ENCODE measurements around the gene ZFAND3.

DNA sequence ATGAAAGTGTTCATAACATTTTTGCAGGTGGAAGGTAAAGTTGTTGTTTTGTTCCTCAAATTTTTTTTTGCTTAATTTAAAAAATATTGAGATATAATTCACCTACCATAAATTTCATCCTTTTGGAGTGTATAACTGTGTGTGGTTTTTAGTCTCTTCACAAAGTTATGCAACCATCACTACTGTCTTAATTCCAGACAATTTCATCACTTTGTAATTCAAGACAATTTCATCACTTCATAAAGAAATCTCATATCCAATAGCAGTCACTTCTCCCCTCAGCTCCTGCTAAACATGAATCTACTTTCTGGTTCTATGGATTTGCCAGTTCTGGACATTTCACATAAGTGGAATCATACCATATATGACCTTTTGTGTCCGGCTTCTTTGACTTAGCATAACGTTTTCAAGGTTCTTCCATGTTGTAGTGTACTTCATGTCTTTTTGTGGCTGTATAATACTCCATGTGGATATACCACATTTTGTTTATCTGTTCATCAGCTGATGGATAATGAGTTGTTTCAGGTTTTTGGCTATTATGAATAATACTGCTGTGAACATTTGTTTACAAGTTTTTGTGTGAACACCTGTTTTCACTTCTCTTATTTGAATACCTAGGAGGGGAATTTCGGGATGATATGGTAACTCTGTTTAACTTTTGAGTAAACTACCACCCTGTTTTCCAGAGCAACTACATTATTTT lies 18.8 kb downstream of the ZFAND3 start:
- no peak for TF ChIP-seq GATA2 (IDR thresholded peaks at IDR 0.05; ENCODE audit: low read depth, low read length)
- no peak for TF ChIP-seq GATA3 (IDR thresholded peaks at IDR 0.05; ENCODE audit: low read depth, low read length)
